Measurements from ENCODE around the gene TMED4.

TMED4 gene

GRCh38 chr7:44581879-44582603 is at the start of gene TMED4:
Gene TMED4 (minus strand): TSS chr7:44582231. CDS start chr7:44582206, 25 bp downstream.
- peak; percentile 99 for DNase-seq

- DNase-seq, result peak; percentile 69
Measured at GRCh38 chr7:44631458-44632115, 49.6 kb upstream of the TMED4 start.

GRCh38 chr7:44630792-44631457 is 48.9 kb upstream of the TMED4 start:
- DNase-seq, result no peak

- DNase-seq, result peak; percentile 50
Measured at GRCh38 chr7:44629829-44630522, 47.9 kb upstream of the TMED4 start.

- no peak for DNase-seq
Measured at GRCh38 chr7:44626620-44627019, 44.6 kb upstream of the TMED4 start.

- peak; percentile 77 for DNase-seq
Measured at GRCh38 chr7:44625526-44626471, 43.8 kb upstream of the TMED4 start.

- DNase-seq, result no peak
Measured at GRCh38 chr7:44624318-44624717, 42.3 kb upstream of the TMED4 start.

GRCh38 chr7:44622342-44623151 is 40.5 kb upstream of the TMED4 start:
- DNase-seq, result no peak

- no peak for DNase-seq
Measured at GRCh38 chr7:44621750-44622103, 39.7 kb upstream of the TMED4 start.

- DNase-seq, result no peak
Measured at GRCh38 chr7:44621034-44621749, 39.2 kb upstream of the TMED4 start.

GRCh38 chr7:44618753-44619152 is 36.7 kb upstream of the TMED4 start:
- DNase-seq, result no peak

GRCh38 chr7:44618045-44618444 is 36.0 kb upstream of the TMED4 start:
- no peak for DNase-seq

GRCh38 chr7:44617225-44617890 is 35.3 kb upstream of the TMED4 start:
- DNase-seq, result no peak

GRCh38 chr7:44616545-44616944 is 34.5 kb upstream of the TMED4 start:
- DNase-seq, result no peak

- no peak for DNase-seq
Measured at GRCh38 chr7:44615793-44616192, 33.8 kb upstream of the TMED4 start.

- DNase-seq, result peak; percentile 73
Measured at GRCh38 chr7:44615149-44615611, 33.1 kb upstream of the TMED4 start.

- DNase-seq, result no peak
Measured at GRCh38 chr7:44609829-44610228, 27.8 kb upstream of the TMED4 start.

GRCh38 chr7:44608916-44609648 is 27.1 kb upstream of the TMED4 start:
- peak; percentile 56 for DNase-seq

Data from hematopoietic multipotent progenitor cell treated with erythropoietin and hydrocortisone succinate and interleukin-3 and kit ligand, for 4 days (in vitro differentiated cells).